ENCODE data around the gene KANSL1.

The KANSL1 gene

DNA sequence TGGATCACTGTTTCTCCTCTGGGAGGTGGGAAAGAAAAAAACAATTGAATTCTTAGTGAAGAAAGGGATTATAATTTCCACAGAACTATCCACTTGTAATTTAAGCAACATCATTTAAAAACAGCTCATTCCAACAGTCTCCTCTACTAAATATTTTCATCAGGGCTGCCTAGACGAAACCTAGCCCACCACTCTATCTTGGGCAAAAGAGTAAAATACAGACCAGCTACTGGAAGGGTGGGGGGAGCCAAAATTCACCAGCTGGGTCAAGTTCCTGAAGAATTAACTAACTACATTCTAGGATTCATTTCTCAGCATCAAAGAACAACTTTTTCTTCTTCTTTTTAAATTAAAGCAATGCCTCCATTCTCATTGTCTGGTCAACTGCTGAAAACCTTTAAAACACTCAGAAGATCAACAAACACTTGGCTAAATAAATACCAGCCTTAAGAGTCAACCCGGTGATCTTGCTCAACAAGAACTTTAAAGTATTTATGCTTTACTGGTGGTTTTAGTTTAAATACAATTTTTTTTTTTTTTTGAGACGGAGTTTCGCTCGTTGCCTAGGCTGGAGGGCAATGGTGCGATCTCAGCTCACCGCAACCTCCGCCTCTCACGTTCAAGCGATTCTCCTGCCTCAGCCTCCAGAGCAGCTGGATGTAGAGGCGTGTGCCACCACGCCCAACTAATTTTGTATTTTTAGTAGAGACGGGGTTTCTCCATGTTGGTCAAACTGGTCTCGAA, 25.2 kb downstream of the KANSL1 start:
- DNase-seq = no peak

DNA sequence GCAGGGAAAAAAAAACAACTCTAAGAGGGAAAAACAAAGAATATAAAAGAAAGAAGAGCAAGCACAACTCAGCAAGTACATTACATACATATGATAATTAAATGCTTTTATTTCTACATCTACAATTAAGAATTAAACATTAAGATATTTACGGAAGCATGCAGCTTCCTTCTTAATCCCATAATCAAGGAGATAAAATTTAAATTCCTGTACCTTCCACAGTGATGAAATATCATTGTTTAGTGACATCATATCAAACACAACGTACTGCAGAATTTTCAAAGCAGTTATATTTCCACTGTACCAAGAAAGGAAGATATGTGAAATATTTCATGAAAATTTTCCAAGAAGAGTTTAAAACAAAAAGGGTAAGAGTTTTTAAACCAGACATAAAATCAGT, 26.0 kb downstream of the KANSL1 start:
- DNase-seq = no peak

DNA sequence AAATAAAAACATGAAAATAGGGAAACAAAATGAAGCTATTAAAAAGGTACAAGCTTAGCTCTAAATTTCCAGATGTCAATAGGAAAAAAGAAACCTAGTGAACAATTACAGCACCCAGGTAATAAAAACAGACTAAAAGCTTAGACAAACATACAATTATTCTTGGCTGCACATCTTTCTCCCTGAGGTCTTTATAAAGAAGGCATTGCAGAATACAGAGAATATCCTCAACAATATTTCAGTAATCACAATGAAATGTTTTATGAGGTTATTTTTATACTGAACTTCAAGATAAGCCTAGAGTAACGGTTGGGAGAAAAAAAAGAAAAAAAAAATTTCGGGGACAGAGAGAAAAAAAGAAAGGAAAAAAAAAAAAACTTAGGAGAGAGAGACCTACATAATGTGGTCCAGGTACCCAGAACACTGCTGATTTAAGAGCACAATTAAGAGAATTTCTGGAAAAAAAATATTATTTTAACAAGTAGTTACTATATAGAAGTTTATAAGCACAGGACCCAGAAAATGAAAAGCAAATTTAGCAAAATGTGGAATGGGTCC, 26.5 kb downstream of the KANSL1 start:
- no peak for DNase-seq

DNA sequence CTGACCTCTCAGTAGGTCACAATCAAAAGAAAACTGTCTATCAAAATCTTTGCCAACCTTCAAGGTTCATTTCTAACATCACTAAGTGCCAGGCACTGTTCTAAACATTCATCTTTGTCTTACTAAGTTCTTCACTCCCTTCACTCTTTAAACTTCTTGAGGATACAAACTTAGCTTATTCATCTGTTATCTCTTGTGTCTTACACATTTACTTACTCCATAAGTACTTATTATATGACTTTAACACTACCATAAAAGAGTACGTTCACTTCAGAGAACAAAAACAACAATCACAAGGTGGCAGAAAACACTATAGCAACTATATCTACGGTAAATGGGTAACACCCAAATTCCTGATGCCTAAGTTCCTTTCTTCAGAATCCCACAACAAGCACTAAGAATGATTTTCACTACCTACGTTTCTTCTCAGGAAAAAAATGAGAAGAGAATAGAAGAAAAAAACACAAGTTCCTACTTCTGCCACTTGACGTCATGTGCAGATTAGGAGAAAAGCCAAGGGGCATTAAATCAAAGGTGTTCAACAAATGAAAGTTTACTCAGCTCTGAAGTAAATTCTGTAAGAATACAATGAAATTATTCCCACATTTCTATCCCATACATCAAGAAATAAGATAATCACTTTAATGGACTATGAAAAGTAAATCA, 29.2 kb downstream of the KANSL1 start:
- DNase-seq = no peak

DNA sequence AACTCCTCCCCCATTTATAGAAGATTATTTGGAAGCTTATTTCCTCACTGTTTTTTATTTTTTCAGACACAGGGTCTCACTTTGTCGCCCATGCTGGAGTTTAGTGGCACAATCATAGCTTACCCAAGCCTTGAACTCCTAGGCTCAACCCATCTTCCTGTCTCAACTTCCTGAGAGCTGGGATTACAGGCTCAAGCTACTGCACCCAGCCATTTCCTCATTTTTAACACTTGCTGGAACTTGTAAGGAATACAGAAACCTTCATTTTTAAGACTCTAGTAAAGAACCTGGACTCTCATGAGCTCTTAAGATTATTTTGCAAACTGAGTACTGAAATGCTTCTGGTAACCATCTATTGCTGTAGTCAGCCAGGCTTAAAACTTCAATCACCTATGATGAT, 29.9 kb downstream of the KANSL1 start:
- DNase-seq = no peak

DNA sequence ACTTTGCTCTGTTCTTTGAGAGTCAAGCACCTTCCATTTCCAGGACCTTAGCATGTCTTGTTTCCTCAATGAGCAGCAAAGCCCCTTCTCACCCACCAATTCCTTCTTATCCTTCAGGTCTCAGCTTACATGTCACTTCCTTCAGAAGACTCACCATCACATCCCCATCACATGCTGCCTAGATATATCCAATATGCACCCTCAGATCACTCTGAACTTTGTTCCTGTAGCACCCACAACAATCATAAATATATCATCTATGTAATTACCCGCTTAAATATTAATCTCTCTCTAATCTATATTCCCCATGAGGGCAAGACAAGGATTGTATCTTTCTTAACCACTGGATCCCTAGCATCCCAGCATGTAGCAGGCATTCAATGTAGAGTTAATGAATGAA, 30.4 kb downstream of the KANSL1 start:
- no peak for DNase-seq

DNA sequence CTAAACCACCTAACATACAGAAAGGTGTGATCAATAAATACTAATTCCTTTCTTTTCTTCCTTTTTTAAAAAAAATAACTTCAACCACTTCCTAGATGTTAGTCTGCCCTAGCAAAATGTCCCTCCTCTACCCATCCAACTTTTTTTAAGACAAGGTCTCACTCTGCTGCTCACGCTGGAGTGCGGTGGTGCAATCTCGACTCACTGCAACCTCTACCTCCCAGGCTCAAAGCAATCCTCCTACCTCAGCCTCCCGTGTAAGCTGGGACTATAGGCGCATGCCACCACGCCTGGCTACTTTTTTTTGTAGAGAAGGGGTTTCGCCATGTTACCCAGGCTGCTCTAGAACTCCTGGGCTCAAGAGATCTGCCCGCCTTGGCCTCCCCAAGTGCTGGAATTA, 33.1 kb downstream of the KANSL1 start:
- no peak for DNase-seq

DNA sequence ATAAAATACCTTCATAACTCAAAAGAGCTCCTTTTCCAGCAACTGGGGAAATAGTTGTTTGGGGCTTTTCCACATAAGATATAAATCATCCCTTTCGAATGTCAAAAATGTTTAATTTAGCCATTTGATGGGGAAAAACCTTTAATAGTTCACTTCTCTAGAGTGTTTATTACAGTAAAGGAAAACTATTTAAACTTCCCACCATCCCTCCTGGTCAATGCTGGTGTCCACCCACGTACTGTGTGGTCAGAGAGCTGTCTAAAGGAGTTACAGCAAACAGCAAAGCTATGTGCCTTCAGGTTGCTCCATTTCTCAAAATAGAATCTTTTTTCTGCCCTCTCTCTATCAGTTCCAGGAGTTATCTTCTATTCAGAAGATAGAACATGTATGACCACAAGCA, 33.5 kb downstream of the KANSL1 start:
- no peak for DNase-seq

DNA sequence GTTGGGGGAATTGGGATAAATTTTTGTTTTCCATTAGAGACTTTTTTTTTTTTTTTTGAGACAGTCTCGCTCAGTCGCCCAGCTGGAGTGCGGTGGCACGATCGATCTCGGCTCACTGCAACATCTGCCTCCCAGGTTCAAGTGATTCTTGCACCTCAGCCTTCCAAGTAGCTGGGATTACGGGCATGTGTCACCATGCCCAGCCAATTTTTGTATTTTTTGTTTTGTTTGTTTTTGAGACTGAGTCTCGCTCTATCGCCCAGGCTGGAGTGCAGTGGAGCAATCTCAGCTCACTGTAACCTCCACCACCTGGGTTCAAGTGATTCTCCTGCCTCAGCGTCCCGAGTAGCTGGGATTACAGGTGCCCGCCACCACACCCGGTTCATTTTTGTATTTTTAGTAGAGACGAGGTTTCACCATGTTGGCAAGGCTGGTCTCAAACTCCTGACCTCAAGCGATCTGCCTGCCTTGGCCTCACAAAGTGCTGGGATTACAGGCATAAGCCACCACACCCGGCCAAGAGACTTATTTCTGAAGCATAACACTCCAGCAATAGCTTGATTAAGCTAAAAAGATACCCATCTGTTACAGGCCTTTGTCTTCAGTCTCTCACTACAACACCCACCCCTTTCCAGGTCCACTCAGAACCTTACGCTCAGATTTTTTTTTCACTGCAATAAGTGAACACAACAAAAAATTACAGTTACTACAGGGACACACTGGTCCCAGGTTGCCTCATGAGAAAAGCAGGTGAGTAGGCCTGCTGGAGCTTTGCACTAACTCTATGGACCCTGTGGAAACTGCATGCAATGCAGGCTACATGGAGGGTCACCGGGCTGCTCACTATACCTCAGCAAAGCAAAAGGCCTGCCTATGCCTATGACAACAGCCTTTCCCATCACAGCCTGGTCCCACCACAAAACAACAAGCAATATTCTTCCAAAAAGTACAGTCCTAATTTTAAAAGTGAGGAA, 34.6 kb downstream of the KANSL1 start:
- no peak for DNase-seq

DNA sequence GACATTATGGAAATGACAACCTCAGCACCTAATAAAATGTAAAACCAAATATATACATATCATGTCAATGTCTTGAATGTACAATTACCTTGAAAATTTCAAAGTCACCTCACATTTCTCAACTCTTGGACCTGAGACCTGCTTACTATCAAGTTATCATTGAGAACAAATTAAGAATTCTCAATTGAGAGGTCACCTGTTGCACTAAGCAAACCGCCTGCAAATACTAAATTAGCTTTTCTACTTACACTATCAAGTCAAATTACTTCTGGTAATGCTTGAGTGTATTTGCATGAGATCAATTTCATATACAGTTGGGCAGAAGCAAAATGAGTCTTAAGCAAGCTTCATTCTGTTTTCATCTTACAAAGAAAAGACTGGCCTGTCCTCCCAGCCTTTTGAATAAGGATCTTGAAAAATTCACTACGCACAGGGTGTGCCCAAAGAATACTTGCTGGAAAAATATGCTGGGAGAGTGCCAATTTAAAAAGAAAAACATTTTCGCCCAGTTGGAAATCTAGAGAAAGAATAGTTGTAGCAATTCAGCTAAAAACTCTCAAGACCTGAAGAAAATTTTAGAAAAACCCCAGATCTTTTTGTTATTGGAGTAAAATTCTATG, 35.7 kb downstream of the KANSL1 start:
- no peak for DNase-seq

DNA sequence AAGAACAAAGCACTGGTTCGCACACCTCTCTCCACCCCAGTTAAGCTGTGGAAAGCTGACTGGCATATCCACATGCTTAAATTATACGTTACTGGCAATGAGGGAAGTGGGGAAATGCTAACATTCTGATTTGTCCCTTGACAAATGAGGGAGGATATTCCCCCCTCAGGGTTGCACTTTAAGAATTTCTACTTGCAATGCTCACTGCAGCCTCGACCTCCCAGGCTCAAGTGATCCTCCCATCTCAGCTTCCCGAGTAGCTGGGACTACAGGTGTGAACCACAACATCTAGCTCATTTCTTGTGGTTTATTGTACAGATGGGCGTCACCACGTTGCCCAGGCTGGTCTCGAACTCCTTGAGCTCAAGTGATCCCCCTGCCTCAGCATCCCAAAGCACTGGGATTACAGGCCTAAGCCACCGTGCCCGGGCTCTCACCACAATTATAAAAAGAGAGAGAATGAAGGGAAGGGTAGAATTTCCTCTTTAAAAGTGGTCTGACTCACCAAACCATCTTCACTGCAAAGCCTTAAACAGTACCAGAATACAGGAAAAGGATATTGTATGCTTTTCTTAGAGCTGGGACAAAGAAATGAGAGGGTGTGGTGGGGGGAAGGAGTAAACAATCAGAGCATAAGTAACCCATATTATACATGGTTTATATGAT, 38.9 kb downstream of the KANSL1 start:
- peak; percentile 42 for DNase-seq

DNA sequence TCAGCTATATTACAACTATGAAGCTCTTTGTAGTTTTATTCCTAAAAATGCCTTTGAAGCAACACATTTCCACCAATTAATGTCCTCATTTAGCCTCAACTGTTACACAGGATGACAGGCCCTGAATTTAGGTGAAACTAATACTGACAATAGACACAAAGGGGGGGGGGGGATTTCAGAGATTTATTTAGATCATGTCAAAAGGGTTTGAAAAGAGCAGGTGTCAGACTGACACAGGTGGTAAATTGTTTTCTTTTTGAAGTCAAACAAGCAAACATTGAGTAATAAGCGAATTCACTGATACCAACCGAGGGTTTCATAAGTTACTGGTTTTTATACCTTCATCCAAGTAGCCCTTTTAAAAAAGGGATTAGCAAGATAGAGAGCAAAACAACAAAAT, 40.8 kb downstream of the KANSL1 start:
- DNase-seq = no peak

DNA sequence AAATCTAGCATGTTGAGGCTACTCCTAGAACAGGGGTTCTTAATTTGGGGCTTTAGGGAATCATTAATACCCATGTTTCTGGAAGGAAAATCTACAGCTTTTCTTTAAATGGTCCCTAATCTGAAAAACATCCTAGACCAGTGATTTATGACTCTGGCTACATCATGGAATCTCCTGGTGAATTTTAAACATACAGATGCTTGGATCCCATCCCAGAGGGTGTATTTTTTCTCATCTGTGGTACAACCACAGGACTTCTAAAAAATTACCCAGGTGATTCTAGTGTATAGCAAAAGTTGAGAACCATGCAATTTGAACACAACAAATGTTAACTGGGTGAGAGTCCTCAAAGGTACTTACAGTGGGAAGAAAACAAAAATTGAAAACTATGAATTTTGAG, 41.5 kb downstream of the KANSL1 start:
- no peak for DNase-seq

DNA sequence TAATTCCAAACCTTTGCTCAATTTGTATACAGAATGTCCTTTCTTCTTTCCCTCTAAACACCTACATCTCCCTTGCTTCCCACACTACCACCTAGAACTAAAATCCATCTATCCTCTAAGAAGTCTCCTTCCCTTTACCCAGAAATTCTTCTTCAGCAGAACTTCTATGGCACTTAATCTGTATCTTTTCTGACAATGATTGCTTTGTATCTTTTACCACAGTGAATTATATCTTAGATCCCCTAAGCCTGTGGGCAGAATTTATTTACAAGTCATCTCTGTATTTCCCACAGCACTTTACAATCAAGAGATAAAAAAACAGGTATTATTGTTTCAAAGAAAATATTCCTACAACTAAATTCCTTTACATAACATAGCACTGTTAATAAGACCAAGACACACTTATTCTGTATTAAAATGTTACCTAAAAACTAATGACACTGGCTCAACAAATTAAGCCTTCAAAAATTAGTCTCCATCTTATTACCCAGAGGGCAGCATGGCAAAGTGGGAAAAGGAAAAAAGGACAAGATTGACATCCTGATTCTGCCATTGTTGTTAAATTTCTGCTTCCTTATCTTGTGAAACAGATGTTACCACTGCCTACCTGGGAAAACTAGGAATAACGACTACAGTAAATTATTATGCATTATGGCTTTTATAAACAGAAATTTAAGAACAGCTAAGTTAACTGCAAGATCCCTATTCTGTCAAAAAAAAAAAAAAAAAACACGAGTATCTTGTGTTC, 42.8 kb downstream of the KANSL1 start:
- DNase-seq = no peak

DNA sequence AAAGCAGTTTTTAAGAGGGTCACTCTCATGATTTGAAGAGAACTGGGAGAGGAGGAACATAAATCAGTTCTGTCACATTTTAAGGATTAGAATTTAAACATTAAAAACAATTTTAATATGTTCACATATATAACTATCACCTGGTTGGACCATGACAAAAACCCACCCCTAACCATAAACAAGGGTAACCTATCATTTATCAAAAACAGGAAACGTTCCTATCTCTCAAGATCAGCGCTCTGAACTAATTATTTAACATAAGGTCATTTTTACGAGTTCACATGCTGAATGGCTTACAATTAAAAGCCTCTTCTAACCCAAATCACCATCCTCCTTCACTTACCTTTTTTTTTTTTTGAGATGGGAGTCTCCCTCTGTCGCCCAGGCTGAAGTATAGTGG, 45.0 kb downstream of the KANSL1 start:
- DNase-seq = no peak

DNA sequence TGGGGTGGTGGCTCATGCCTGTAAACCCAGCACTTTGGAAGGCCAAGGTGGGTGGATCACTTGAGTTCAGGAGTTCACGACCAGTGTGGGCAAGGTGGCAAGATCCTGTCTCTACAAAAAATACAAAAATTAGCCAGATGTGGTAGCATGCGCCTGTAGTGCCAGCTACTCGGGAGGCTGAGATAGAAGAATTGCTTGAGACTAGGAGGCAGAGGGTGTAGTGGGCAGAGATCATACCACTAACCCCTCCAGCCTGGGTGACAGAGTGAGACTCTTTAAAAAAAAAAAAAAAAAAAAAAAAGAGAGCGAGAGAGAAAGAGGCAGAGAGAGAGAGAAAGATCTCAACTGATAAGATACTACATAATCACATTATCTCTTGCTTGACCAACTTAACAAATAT, 45.9 kb downstream of the KANSL1 start:
- peak; percentile 27 for DNase-seq

DNA sequence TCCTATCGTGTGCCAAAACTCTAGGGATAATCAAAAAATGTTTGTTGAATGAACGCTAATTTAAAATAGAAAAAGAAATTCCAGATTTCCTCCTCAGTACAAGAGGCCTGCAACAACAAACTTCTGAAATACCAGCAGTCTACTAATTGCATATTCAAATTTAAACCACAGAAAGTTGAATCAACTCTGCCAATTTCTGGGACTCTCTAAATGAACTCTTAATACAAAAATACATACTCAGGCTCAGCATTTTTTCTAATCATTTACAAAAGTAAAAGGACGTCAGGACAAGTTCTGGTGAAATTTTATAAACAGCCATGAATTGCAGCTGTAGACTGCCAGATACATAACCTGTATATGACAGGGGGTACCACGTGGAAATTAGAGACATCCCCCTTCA, 49.0 kb downstream of the KANSL1 start:
- no peak for DNase-seq

DNA sequence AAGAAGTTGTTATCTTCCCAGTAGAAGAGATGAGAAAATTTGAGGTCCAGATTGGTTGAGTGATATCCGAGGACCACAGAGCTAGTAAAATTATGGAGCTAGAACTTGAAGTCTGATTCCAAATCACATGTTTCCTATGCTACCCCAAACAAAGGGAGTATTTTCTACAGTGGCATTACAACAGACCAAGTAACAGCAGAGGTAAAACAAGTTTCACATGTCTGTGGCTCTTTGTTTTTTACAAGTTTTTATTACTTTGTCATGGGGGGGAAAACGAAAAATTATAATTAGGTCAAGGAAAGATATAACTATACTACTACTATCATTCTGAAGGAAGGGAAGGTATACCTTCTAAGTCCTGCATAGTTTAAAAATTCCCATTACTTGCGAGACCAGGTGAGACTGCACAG, 49.4 kb downstream of the KANSL1 start:
- no peak for DNase-seq

DNA sequence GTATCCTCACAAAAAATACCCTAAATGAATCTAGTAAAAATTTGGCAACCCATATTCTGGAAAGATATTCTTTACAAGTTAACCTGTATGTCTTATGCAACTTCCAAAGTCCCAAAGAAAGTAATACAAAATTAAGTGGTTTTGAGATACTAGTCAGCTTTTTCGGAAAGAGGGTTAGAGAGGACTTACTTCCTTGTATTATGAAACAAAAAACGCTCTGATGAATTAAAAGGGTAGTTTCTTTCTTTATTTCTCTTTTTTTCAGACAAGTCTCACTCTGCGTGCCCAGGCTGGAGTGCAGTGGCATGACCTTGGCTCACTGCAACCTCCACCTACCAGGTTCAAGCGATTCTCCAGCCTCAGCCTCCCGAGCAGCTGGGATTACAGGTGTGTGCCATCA, 51.6 kb downstream of the KANSL1 start:
- no peak for DNase-seq

DNA sequence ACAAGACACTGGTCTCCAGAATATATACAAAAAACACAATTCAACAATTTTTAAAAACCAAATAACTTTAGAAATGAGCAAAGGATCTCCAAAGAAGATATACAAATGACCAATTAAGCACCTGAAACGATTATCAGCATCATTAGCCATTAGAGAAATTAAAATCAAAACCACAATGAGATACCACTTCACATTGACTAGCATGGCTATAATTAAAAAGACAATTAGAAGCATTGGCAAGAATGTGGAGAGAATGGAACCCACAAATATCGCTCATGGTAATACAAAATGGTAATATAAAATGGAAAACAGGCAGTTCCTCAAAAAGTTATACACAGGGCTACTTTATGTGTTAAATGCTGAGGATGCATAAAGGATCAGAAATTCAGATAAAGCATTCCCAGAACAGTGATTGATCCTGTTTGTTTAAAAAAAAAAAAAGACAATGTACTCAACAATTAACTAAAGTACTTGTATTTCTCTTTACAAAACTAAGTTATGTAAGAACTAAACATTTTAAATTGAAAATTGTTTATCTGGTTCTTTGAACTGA, 52.5 kb downstream of the KANSL1 start:
- DNase-seq = no peak
